Kidney (tissue), 14 donors: ENCODE results near the gene MTG1. TPM values are rescaled to one million over a fixed set of nuclear protein-coding genes. Genes with fewer than 3 reads are reported as not detected.

Experiments
- DNase-seq, 5 donors: peaks; one replicate each; pipeline ENCODE4 v3.0.0-alpha.2; 2013 to 2020
- FAIRE-seq: peaks from 2 replicates; lab custom pipeline; 2012; peaks lifted over from hg19 to GRCh38; lab: Jason Lieb, UNC
- H3K27ac ChIP-seq, 2 donors: one replicate each; pipeline ENCODE4 v1.7.0; 2013; ENCODE audit warnings: low read depth in 2 of 2, low read length in 2 of 2, inconsistent platforms in 1 of 2
- H3K27me3 ChIP-seq: one replicate; pipeline ENCODE4 v1.7.1; 2013; ENCODE audit warnings: low read length, inconsistent platforms; ENCODE audit not compliant: control insufficient read depth, insufficient read depth
- H3K36me3 ChIP-seq, 3 donors: one replicate each; pipeline versions ENCODE4 v1.7.0 to v1.7.1; 2013; ENCODE audit warnings: low read length in 3 of 3, control low read depth in 1 of 3, inconsistent platforms in 1 of 3; ENCODE audit not compliant: insufficient read depth in 3 of 3, control insufficient read depth in 2 of 3
- H3K4me1 ChIP-seq, 3 donors: one replicate each; pipeline versions ENCODE4 v1.7.0 to v1.7.1; 2013; ENCODE audit warnings: low read length in 3 of 3, inconsistent platforms in 1 of 3, low read depth in 1 of 3; ENCODE audit not compliant: control insufficient read depth in 2 of 3, insufficient read depth in 2 of 3
- H3K4me3 ChIP-seq, 3 donors: one replicate each; pipeline versions ENCODE4 v1.7.0 to v1.8.1; 2013; ENCODE audit warnings: low read length in 3 of 3, control low read depth in 1 of 3, inconsistent platforms in 1 of 3
- H3K9ac ChIP-seq, 3 donors: one replicate each; pipeline versions ENCODE4 v1.7.0 to v1.7.1; 2013; ENCODE audit warnings: low read length in 3 of 3, control low read depth in 1 of 3, inconsistent platforms in 1 of 3
- H3K9me3 ChIP-seq, 3 donors: one replicate each; pipeline versions ENCODE4 v1.7.0 to v1.7.1; 2013; ENCODE audit warnings: low read length in 3 of 3, control low read depth in 1 of 3, inconsistent platforms in 1 of 3; ENCODE audit not compliant: control insufficient read depth in 2 of 3, insufficient read depth in 1 of 3
- intact Hi-C: fragments of 100-400 bp; cut with DNase I; formaldehyde crosslinking; loops from one replicate; pipeline ENCODE4 v1.11.1; 2022
- polyA plus RNA-seq: library from polyadenylated mRNA; stranded (reverse); fragments of 350-450 nt; fragmentation: Illumina TruSeq; extraction: RNeasy Lipid Tissue Mini Kit (QIAGEN cat#74804); gene quantifications from one replicate; pipeline ENCODE4 v1.2.3, GENCODE V29; 2014; ENCODE audit warnings: low read depth, low replicate concordance; ENCODE audit not compliant: insufficient read depth
- total RNA-seq: library from RNA; stranded (reverse); fragmentation: NEBNext Ultra II Directional; extraction: Animal tissue kit (Norgen Biotek cat#: 25700); gene quantifications from one replicate; pipeline ENCODE4 v1.2.1, GENCODE V29; 2021
- TF ChIP-seq, protein P1 (sequence below): IDR thresholded peaks from 3 replicates; pipeline ENCODE4 v1.5.1; 2012; ENCODE audit warnings: mild to moderate bottlenecking, moderate library complexity, borderline replicate concordance; ENCODE audit not compliant: insufficient read depth; ENCODE audit errors: extremely low read depth
- donor health status: control.
- donor health status: control.
- donor health status: control.
- donor health status: control.
- donor health status: control.
- donor health status: DM: yes; HTN: yes; CAD: no.
- donor health status: Normal renal cell carcinoma (clear cell type).

The MTG1 gene
- total and polyA plus RNA-seq, 2 donors from 2014 or later: 51.1 to 68.5 TPM

- intact Hi-C loops: no loop called here
- DNase-seq: peak in 1 of 5 donors; percentile 4
- H3K27ac ChIP-seq: no peak overlapping the region
- FAIRE-seq: no peak
- TF ChIP-seq, protein P1, sequence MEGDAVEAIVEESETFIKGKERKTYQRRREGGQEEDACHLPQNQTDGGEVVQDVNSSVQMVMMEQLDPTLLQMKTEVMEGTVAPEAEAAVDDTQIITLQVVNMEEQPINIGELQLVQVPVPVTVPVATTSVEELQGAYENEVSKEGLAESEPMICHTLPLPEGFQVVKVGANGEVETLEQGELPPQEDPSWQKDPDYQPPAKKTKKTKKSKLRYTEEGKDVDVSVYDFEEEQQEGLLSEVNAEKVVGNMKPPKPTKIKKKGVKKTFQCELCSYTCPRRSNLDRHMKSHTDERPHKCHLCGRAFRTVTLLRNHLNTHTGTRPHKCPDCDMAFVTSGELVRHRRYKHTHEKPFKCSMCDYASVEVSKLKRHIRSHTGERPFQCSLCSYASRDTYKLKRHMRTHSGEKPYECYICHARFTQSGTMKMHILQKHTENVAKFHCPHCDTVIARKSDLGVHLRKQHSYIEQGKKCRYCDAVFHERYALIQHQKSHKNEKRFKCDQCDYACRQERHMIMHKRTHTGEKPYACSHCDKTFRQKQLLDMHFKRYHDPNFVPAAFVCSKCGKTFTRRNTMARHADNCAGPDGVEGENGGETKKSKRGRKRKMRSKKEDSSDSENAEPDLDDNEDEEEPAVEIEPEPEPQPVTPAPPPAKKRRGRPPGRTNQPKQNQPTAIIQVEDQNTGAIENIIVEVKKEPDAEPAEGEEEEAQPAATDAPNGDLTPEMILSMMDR: no peak
- H3K4me3 ChIP-seq: no peak overlapping the region
- no peak overlapping the region for H3K9ac ChIP-seq
- no peaks in the 10 kb centered on the region for H3K27me3 ChIP-seq
- H3K36me3 ChIP-seq: no peaks in the 10 kb centered on the region
- H3K9me3 ChIP-seq: peaks cover 0 to 6% (median 2%) of the 10 kb centered on the region in 3 donors
- H3K4me1 ChIP-seq: no peaks in the 10 kb centered on the region
Observed at GRCh38 chr10:133442191-133442966, 48.4 kb downstream of the MTG1 start.

DNA sequence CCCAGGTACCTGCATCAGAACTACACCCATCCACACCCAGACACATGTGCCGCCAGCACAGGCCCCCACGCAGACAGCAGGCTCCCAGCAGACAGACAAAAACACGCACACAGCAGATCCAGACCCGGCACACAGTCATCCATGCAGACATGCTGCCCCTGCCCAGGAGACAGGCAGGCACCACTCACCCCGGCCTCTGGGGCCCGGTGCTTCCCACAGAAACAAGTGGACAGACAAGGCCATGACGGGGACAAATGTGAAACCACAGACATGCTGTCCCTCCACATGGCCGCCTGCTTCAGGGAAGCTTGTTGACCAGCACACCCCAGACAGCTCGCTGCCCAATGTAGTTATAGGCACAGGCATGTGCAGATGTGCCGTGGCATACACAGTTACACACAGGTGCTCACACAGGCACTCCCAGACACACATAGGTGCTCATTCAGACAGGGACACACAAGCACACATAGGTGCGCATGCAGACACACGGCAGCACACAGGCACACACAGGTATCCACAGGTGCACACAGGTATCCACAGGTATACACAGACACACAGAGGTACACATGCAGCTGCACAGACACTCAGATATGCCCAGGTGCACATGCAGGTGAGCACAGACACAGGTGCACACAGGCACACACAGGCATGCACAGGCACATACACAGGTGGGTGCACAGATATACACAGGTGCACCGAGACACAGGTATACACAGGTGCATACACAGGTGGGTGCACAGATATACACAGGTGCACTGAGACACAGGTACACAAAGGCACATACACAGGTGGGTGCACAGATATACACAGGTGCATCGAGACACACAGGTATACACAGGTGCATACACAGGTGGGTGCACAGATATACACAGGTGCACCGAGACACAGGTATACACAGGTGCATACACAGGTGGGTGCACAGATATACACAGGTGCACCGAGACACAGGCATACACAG, 49.3 kb downstream of the MTG1 start:
- H3K4me1 ChIP-seq: no peaks in the 10 kb centered on the region
- H3K4me3 ChIP-seq: no peak overlapping the region
- TF ChIP-seq, protein P1: no peak
- no peaks in the 10 kb centered on the region for H3K27me3 ChIP-seq
- FAIRE-seq (no peak), DNase-seq (peak in 2 of 5 donors; percentile 1 to 26)
- intact Hi-C loops: no loop called here
- H3K36me3 ChIP-seq: no peaks in the 10 kb centered on the region
- H3K9ac ChIP-seq: no peak overlapping the region
- H3K27ac ChIP-seq: no peak overlapping the region
- peaks cover 0 to 13% (median 4%) of the 10 kb centered on the region in 3 donors for H3K9me3 ChIP-seq

DNA sequence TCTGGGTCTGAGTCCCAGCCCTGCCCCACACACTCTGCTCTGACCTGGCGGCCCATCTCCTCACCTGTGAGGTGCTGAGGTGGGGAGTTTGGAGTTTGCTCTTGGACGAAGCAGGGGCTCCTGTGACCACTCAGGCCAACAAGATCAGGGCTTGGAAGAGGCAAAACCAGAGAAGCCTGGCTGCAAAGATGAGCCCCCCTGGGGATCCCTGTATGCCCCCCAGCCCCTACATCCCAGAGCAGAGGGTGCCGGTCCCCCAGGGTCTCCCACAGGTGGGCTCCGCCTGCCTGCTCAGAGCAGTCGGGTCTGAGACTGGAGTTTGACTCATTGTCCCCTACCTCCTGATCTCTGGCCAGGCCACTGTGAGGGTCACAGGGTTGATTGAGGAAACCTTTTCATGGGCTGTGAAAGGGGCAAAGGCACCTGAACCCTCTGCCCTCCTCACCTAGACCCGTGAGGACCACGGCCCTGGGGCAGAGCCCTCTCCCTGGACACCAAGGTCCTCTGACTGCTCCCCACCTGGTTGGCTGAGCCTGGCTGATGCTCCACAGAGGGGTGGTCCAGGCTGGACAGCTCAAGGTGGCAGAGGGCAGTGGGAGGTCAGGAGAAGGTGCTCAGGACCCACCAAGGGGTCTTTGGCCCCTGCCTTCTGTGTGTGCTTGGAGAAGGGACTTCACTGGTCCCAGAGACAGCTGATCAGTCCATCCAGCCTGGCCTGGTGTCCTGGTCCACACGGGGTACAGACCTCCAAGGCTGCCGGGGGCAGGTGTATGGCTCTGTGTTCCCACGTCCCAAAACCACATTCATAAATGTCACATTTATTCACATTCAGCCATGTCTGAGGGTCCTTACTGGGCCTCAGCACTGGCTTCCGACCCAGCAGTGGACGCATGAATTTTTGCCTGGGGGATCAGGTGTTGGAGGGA, 50.6 kb downstream of the MTG1 start:
- Histone ChIP-seq H3K27me3 (no peaks in the 10 kb centered on the region), H3K4me3 (no peak overlapping the region), H3K27ac (no peak overlapping the region), H3K9me3 (peaks cover 0 to 21% (median 9%) of the 10 kb centered on the region in 3 donors), H3K36me3 (no peaks in the 10 kb centered on the region), H3K9ac (no peak overlapping the region), H3K4me1 (no peaks in the 10 kb centered on the region)
- FAIRE-seq (no peak), DNase-seq (peak in 2 of 5 donors; percentile 23 to 59)
- TF ChIP-seq, protein P1: no peak
- intact Hi-C loops: no loop called here
